Measurements from ENCODE around the gene SDHA.

DNA sequence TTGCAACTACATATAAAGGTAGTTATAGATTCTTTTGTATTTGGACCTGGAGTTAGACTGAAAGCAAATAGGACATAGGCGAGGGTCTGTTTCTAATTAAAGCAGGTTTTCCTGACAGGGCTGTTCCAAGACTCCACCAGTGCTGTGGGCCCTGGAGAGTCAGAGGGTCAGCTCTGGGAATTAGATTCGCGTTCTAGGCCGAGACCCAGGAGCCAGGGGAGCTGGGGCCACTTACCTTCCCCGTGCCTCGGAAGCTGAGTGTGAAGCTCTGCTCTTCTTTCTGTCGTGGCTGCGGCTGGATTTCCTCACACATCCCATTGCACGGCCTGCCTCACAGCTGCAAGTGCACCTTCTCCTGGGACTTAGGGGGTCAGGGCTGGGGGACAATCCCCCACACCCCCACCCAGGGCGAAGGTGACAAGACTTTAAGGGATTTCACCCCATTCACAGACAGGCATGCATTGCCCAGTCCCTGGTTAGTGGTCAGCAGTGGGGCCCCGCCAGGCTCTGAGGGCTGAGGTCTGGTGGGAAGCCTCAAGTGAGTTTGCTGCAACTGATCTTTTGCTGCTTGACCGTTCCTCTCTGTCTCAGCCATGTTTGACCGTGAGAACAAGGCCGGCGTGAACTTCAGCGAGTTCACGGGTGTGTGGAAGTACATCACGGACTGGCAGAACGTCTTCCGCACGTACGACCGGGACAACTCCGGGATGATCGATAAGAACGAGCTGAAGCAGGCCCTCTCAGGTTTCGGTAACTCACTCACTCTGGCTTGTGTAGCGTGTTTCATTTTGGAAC is 88.1 kb downstream of the SDHA start:
- TF ChIP-seq EZH2 (IDR thresholded peaks at IDR 0.05; ENCODE audit: insufficient read depth, poor library complexity, severe bottlenecking) (no peak), EZH2phosphoT487 (IDR thresholded peaks at IDR 0.05; ENCODE audit: insufficient read depth, low read depth) (no peak)
